ENCODE data around the gene NDFIP1.

Gene NDFIP1

DNA sequence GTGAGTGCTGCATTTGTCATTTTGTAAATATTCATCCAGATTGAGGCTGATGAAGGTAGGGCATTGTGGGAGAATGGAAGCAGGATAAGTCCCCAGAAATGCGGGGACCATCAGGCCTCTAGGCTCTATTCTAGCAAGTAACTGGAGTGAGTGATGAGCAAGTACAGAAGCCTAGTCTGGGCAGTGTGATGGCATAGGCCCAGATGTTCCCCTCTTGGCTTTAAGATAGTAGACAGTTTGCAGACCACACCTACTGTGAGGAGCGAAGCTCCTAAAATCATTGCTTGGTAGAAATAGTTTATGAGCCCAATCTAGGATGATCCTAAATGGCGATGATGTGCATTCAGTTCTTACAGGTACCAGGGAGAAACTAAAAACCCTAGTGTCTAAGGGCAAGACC, 24.3 kb downstream of the NDFIP1 start:
- no peaks in the 10 kb centered on the region for H3K27me3 ChIP-seq (ENCODE audit: control insufficient read depth in 1 of 2, insufficient read depth in 2 of 2, low read length in 2 of 2)
- peaks cover 6 to 10% of the 10 kb centered on the region in 2 donors for H3K36me3 ChIP-seq (ENCODE audit: control insufficient read depth in 1 of 2, insufficient read depth in 2 of 2, low read length in 2 of 2)
- H3K27ac ChIP-seq (ENCODE audit: low read depth, low read length) = no peak overlapping the region
- H3K4me1 ChIP-seq (ENCODE audit: control insufficient read depth in 1 of 2, insufficient read depth in 2 of 2, low read length in 2 of 2) = peaks cover 0 to 16% of the 10 kb centered on the region in 2 donors
- H3K9ac ChIP-seq (ENCODE audit: low read depth in 1 of 2, low read length in 2 of 2) = no peak overlapping the region
- no peak overlapping the region for H3K4me3 ChIP-seq (ENCODE audit: low read depth in 1 of 2, low read length in 2 of 2)
- no peaks in the 10 kb centered on the region for H3K9me3 ChIP-seq (ENCODE audit: control insufficient read depth in 1 of 2, low read length in 2 of 2)

DNA sequence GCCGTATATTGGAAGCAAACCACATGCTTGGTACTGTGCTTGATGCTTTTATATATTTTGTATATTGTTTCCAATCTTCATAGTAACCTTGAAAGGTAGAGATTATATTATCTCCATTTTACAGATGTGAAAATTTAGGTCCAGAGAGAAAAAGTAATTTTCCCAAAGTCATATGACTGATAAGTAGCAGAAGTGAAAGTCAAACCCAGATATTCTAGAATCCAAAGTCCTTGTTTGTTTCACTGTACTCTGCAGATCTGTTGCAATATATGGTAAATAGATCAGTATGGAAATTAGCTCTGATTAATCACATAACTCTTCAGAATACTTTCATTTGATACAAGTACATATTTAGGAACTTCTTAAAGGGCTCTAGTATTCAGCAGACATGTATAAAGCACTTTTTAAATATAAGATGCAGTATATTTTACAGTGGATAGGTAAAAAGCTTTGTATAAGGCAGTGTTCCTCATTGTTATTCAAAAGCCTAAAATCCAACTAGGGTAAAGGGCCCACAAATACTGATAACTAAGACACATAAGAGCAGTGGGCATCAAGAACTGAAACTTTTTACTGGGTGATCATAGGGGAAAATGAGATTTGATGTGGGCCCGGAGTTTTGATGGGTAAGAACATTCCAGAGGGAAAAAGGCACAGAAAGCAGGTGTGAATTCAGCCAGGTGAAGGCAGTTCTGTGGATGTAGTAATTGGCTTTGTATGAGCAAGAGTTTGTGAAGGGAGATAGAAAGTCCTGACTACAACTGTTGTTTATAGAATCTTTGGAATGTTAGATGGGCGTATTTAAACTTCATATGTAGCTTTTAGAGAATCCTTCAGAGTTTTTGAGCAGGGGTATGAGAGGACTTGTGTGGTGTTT, 25.0 kb downstream of the NDFIP1 start:
- no peak overlapping the region for H3K9ac ChIP-seq (ENCODE audit: low read depth in 1 of 2, low read length in 2 of 2)
- no peak overlapping the region for H3K27ac ChIP-seq (ENCODE audit: low read depth, low read length)
- H3K9me3 ChIP-seq (ENCODE audit: control insufficient read depth in 1 of 2, low read length in 2 of 2) = no peaks in the 10 kb centered on the region
- H3K4me1 ChIP-seq (ENCODE audit: control insufficient read depth in 1 of 2, insufficient read depth in 2 of 2, low read length in 2 of 2) = peaks cover 0 to 16% of the 10 kb centered on the region in 2 donors
- no peak overlapping the region for H3K4me3 ChIP-seq (ENCODE audit: low read depth in 1 of 2, low read length in 2 of 2)
- H3K36me3 ChIP-seq (ENCODE audit: control insufficient read depth in 1 of 2, insufficient read depth in 2 of 2, low read length in 2 of 2) = peaks cover 6 to 10% of the 10 kb centered on the region in 2 donors
- no peaks in the 10 kb centered on the region for H3K27me3 ChIP-seq (ENCODE audit: control insufficient read depth in 1 of 2, insufficient read depth in 2 of 2, low read length in 2 of 2)

DNA sequence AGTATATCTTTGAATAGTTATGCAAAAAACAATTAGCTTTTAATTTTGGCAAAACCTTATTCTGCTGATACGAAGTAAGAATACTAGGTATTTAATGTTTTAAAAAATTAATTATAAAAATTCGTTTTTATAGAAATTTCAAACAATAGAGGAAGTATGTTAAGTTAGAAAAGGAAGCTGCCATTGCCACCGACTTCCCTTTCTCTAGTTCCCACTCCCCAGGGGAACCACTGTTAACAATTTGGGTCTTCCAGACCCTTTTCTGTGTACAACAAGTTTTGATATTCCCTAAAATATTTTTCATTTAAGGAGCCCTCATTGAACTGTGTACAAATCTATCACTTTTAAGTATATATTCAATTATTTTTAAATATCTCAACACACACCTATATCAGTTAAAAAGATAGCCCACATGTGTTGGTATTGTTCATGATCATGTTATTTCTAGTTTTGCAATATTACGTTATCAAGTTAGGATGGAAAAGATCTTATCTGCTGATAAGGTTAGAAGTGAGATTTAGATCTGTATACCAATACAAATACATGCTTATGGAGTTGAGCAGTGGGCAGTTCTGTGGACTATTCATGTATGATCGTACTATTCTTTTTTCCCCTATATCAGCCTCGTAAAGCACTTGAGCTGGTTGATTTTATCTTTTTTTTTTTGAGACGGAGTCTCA, 25.9 kb downstream of the NDFIP1 start:
- peaks cover 0 to 16% of the 10 kb centered on the region in 2 donors for H3K4me1 ChIP-seq (ENCODE audit: control insufficient read depth in 1 of 2, insufficient read depth in 2 of 2, low read length in 2 of 2)
- H3K27ac ChIP-seq (ENCODE audit: low read depth, low read length) = no peak overlapping the region
- no peak overlapping the region for H3K9ac ChIP-seq (ENCODE audit: low read depth in 1 of 2, low read length in 2 of 2)
- H3K9me3 ChIP-seq (ENCODE audit: control insufficient read depth in 1 of 2, low read length in 2 of 2) = no peaks in the 10 kb centered on the region
- H3K4me3 ChIP-seq (ENCODE audit: low read depth in 1 of 2, low read length in 2 of 2) = no peak overlapping the region
- H3K36me3 ChIP-seq (ENCODE audit: control insufficient read depth in 1 of 2, insufficient read depth in 2 of 2, low read length in 2 of 2) = peaks cover 6 to 13% of the 10 kb centered on the region in 2 donors
- no peaks in the 10 kb centered on the region for H3K27me3 ChIP-seq (ENCODE audit: control insufficient read depth in 1 of 2, insufficient read depth in 2 of 2, low read length in 2 of 2)

DNA sequence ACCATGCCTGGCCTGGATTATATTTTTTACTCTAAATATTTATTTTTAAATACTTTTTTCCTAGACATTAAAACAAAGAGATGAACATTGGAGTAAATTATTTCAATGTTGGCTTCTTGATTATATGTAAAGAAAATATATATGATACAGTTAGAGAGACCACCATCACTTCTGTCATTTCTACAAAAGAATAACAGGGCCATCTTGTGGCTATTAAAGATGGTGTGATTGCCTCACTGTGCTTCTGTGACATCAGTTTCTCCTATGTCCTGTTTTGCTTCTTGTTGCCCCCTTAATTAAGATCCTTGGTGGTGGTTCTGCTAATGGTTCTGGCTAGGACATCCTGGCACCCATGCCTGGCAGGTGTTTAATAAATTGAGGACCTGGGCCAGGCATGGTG, 32.9 kb downstream of the NDFIP1 start:
- Histone ChIP-seq H3K4me1 (ENCODE audit: control insufficient read depth in 1 of 2, insufficient read depth in 2 of 2, low read length in 2 of 2) (no peaks in the 10 kb centered on the region), H3K27me3 (ENCODE audit: control insufficient read depth in 1 of 2, insufficient read depth in 2 of 2, low read length in 2 of 2) (no peaks in the 10 kb centered on the region), H3K27ac (ENCODE audit: low read depth, low read length) (no peak overlapping the region), H3K4me3 (ENCODE audit: low read depth in 1 of 2, low read length in 2 of 2) (no peak overlapping the region), H3K9me3 (ENCODE audit: control insufficient read depth in 1 of 2, low read length in 2 of 2) (no peaks in the 10 kb centered on the region), H3K9ac (ENCODE audit: low read depth in 1 of 2, low read length in 2 of 2) (no peak overlapping the region), H3K36me3 (ENCODE audit: control insufficient read depth in 1 of 2, insufficient read depth in 2 of 2, low read length in 2 of 2) (peaks cover 22 to 35% of the 10 kb centered on the region in 2 donors)

DNA sequence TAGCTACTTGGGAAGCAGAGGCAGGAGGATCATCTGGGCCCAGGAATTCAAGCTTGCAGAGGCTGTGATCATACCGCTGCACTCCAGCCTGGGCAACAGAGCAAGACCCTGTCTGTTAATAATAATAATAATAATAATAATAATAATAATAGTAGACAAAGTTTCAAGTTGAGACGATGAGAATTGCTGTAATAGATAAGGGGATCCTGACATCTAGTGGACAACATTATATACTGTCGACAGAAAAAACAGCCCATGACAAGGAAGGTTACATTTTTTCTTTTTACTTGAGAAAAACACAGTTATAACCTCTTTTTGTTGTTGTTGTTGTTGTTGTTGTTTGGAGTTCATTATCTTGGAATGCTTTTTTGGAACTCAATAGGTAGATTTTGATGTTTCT, 35.3 kb downstream of the NDFIP1 start:
- H3K9me3 ChIP-seq (ENCODE audit: control insufficient read depth in 1 of 2, low read length in 2 of 2) = no peaks in the 10 kb centered on the region
- no peaks in the 10 kb centered on the region for H3K27me3 ChIP-seq (ENCODE audit: control insufficient read depth in 1 of 2, insufficient read depth in 2 of 2, low read length in 2 of 2)
- H3K4me1 ChIP-seq (ENCODE audit: control insufficient read depth in 1 of 2, insufficient read depth in 2 of 2, low read length in 2 of 2) = no peaks in the 10 kb centered on the region
- H3K36me3 ChIP-seq (ENCODE audit: control insufficient read depth in 1 of 2, insufficient read depth in 2 of 2, low read length in 2 of 2) = peaks cover 21 to 42% of the 10 kb centered on the region in 2 donors
- H3K4me3 ChIP-seq (ENCODE audit: low read depth in 1 of 2, low read length in 2 of 2) = no peak overlapping the region
- no peak overlapping the region for H3K27ac ChIP-seq (ENCODE audit: low read depth, low read length)
- no peak overlapping the region for H3K9ac ChIP-seq (ENCODE audit: low read depth in 1 of 2, low read length in 2 of 2)

DNA sequence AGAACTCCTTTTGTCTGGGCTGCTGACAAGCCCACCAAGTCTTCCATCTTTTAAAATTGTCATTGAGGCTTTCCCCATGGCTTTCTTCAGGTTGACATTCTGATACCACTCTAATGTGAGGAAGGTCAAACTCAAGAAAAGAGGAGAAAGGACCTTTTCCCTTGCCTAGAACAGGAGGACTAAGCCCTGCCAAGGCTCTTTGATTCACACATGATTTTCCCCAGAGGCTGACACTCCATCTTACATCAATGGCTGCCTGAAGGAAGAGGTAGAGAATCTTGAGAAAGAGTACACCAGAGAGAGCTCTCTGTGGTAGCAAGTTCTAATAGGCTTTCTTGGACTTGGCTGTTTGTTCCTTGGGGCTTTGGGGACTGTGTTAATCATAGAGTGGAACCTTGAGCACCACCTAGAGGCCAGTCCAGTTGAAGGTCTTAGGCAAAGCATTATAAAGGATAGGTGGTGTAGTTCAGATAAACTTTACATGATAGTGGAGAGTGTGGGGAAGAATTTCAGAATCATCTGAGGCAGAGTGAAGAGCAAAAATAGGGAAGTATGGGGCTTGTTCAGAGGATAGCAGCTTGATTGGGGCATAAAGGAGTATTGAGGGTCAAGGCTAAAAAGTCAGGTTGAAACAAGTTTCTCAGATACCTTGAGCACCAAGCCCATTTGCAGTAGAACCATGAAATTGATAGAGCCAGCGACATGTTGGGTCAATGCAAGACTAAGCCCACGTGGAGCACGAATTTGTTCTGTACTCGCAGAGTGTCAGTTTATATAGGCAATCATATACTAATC, 36.7 kb downstream of the NDFIP1 start:
- H3K9ac ChIP-seq (ENCODE audit: low read depth in 1 of 2, low read length in 2 of 2) = no peak overlapping the region
- H3K27ac ChIP-seq (ENCODE audit: low read depth, low read length) = no peak overlapping the region
- H3K36me3 ChIP-seq (ENCODE audit: control insufficient read depth in 1 of 2, insufficient read depth in 2 of 2, low read length in 2 of 2) = peaks cover 21 to 38% of the 10 kb centered on the region in 2 donors
- H3K27me3 ChIP-seq (ENCODE audit: control insufficient read depth in 1 of 2, insufficient read depth in 2 of 2, low read length in 2 of 2) = no peaks in the 10 kb centered on the region
- H3K4me1 ChIP-seq (ENCODE audit: control insufficient read depth in 1 of 2, insufficient read depth in 2 of 2, low read length in 2 of 2) = no peaks in the 10 kb centered on the region
- H3K9me3 ChIP-seq (ENCODE audit: control insufficient read depth in 1 of 2, low read length in 2 of 2) = no peaks in the 10 kb centered on the region
- H3K4me3 ChIP-seq (ENCODE audit: low read depth in 1 of 2, low read length in 2 of 2) = no peak overlapping the region

DNA sequence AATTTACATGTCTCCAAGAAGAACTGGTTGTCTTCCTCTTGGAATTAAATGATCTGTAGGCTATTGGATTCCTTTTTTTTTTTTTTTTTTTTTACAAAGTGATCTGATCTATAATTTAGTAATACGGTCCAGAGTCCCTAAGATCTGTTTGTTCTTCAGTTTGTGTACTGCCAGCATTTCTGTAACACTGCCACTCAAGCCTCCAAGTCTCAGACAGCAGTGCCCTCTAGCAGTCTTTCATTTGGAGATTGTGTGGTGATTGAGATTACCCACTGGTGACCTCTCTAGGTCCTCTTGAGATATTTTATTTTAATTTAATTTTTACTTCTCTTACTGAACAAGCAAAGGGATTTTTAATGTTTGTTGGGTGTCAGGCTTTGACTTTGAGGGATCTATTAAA, 40.8 kb downstream of the NDFIP1 start:
- Histone ChIP-seq H3K36me3 (ENCODE audit: control insufficient read depth in 1 of 2, insufficient read depth in 2 of 2, low read length in 2 of 2) (peaks cover 25% of the 10 kb centered on the region in 2 donors), H3K9me3 (ENCODE audit: control insufficient read depth in 1 of 2, low read length in 2 of 2) (no peaks in the 10 kb centered on the region), H3K4me3 (ENCODE audit: low read depth in 1 of 2, low read length in 2 of 2) (no peak overlapping the region)

DNA sequence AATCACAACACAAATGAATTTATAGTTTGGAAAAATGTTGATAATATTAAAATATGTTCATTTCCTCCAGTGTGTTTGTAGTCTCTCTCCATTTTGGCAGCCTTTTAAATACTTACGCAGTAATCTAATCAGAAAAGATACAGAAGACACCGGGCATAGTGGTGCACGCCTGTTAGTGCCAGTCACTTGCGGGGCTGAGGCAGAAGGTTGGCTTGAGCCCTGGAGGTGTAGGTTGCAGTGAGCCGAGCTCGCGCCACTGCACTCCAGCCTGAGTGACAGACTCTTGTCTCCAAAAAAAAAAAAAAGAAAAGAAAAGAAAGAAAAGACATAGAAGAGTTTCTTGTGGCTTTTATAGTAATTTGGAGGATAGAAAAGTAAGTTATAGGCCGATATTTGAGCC, 41.9 kb downstream of the NDFIP1 start:
- H3K27me3 ChIP-seq (ENCODE audit: control insufficient read depth in 1 of 2, insufficient read depth in 2 of 2, low read length in 2 of 2) = no peaks in the 10 kb centered on the region
- no peaks in the 10 kb centered on the region for H3K4me1 ChIP-seq (ENCODE audit: control insufficient read depth in 1 of 2, insufficient read depth in 2 of 2, low read length in 2 of 2)
- no peak overlapping the region for H3K27ac ChIP-seq (ENCODE audit: low read depth, low read length)
- no peak overlapping the region for H3K4me3 ChIP-seq (ENCODE audit: low read depth in 1 of 2, low read length in 2 of 2)
- peaks cover 16 to 18% of the 10 kb centered on the region in 2 donors for H3K36me3 ChIP-seq (ENCODE audit: control insufficient read depth in 1 of 2, insufficient read depth in 2 of 2, low read length in 2 of 2)
- no peaks in the 10 kb centered on the region for H3K9me3 ChIP-seq (ENCODE audit: control insufficient read depth in 1 of 2, low read length in 2 of 2)
- H3K9ac ChIP-seq (ENCODE audit: low read depth in 1 of 2, low read length in 2 of 2) = no peak overlapping the region

More for the DNA sequence above, 40.8 kb downstream of the NDFIP1 start:
- Histone ChIP-seq H3K27ac (ENCODE audit: low read depth, low read length) (no peak overlapping the region), H3K27me3 (ENCODE audit: control insufficient read depth in 1 of 2, insufficient read depth in 2 of 2, low read length in 2 of 2) (no peaks in the 10 kb centered on the region), H3K4me1 (ENCODE audit: control insufficient read depth in 1 of 2, insufficient read depth in 2 of 2, low read length in 2 of 2) (no peaks in the 10 kb centered on the region), H3K9ac (ENCODE audit: low read depth in 1 of 2, low read length in 2 of 2) (no peak overlapping the region)

DNA sequence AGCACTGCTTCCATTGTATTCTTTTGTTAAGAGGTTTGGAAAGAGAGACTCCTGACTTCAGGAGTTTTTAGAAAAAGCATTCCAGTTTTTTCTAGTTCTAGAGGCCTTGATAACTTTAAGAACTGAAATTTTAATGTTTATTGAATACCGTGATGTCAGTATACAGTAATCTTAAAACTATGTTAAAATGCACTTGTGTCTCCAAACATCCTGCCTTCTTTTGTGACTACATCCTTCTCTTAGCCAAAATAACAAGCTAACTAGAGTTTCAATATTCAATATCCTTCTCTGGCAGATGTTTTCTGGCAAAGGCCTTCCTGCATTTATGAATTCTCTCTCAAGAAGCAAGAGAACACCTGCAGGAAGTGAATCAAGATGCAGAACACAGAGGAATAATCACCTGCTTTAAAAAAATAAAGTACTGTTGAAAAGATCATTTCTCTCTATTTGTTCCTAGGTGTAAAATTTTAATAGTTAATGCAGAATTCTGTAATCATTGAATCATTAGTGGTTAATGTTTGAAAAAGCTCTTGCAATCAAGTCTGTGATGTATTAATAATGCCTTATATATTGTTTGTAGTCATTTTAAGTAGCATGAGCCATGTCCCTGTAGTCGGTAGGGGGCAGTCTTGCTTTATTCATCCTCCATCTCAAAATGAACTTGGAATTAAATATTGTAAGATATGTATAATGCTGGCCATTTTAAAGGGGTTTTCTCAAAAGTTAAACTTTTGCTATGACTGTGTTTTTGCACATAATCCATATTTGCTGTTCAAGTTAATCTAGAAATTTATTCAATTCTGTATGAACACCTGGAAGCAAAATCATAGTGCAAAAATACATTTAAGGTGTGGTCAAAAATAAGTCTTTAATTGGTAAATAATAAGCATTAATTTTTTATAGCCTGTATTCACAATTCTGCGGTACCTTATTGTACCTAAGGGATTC, 43.1 kb downstream of the NDFIP1 start:
- no peaks in the 10 kb centered on the region for H3K4me1 ChIP-seq (ENCODE audit: control insufficient read depth in 1 of 2, insufficient read depth in 2 of 2, low read length in 2 of 2)
- no peak overlapping the region for H3K27ac ChIP-seq (ENCODE audit: low read depth, low read length)
- no peaks in the 10 kb centered on the region for H3K27me3 ChIP-seq (ENCODE audit: control insufficient read depth in 1 of 2, insufficient read depth in 2 of 2, low read length in 2 of 2)
- no peak overlapping the region for H3K4me3 ChIP-seq (ENCODE audit: low read depth in 1 of 2, low read length in 2 of 2)
- H3K9ac ChIP-seq (ENCODE audit: low read depth in 1 of 2, low read length in 2 of 2) = no peak overlapping the region
- H3K36me3 ChIP-seq (ENCODE audit: control insufficient read depth in 1 of 2, insufficient read depth in 2 of 2, low read length in 2 of 2) = peaks cover 9 to 12% of the 10 kb centered on the region in 2 donors
- no peaks in the 10 kb centered on the region for H3K9me3 ChIP-seq (ENCODE audit: control insufficient read depth in 1 of 2, low read length in 2 of 2)
